ENCODE results near the gene RIPPLY1. TPM values are rescaled to one million over a fixed set of nuclear protein-coding genes. Genes with fewer than 3 reads are reported as not detected.

Gene RIPPLY1
- total RNA-seq, 1 experiment from 2014 or later = not detected

GRCh38 chrX:106927700-106928099, 24.6 kb upstream of the RIPPLY1 start:
- Mint-ChIP-seq H3K36me3 (ENCODE audit: insufficient read depth, unreplicated experiment) (peaks cover 13% of the 10 kb centered on the region), H3K27me3 (ENCODE audit: insufficient read depth, unreplicated experiment) (no peaks in the 10 kb centered on the region), H3K27ac (ENCODE audit: unreplicated experiment) (peak overlapping the region; percentile 22), H3K9me3 (ENCODE audit: unreplicated experiment) (no peaks in the 10 kb centered on the region), H3K4me1 (ENCODE audit: low read depth, unreplicated experiment) (peaks cover 6% of the 10 kb centered on the region), H3K4me3 (ENCODE audit: unreplicated experiment) (no peak overlapping the region)
- no peaks in the 10 kb centered on the region for H3K9me3 ChIP-seq
- H3K27me3 ChIP-seq (replicated peaks; ENCODE audit: control insufficient read depth, insufficient read depth, low read length) = no peaks in the 10 kb centered on the region
- TF ChIP-seq CTCF (IDR thresholded peaks at IDR 0.05; ENCODE audit: insufficient read depth in 1 of 2, low read depth in 1 of 2, low read length in 1 of 2, severe bottlenecking in 1 of 2, unreplicated experiment in 1 of 2) = no peak
- intact Hi-C loops (cut with micrococcal nuclease; ENCODE audit: unreplicated experiment) = no loop called here
- CTCF ChIA-PET = interaction anchor here (0.6 to 0.8 kb wide), 3 partner anchors 29 to 838 kb away, joined by 3 to 10 read pairs (median 4); no protein-coding TSS in a partner anchor
- H3K4me1 ChIP-seq = peaks cover 45% of the 10 kb centered on the region
- BruUV-seq (replicated peaks) = no TSS peak
- no peak overlapping the region for H3K4me3 ChIP-seq (ENCODE audit: low read depth, low read length)
- POLR2A ChIA-PET = no interaction called here
- no peaks in the 10 kb centered on the region for H3K36me3 ChIP-seq (ENCODE audit: control insufficient read depth, insufficient read depth, low read length)
- DNase-seq = no peak

GRCh38 chrX:106927023-106927422, 23.9 kb upstream of the RIPPLY1 start:
- POLR2A ChIA-PET = no interaction called here
- no peaks in the 10 kb centered on the region for H3K9me3 ChIP-seq
- no peaks in the 10 kb centered on the region for H3K27me3 Mint-ChIP-seq (ENCODE audit: insufficient read depth, unreplicated experiment)
- DNase-seq = no peak
- H3K36me3 ChIP-seq (ENCODE audit: control insufficient read depth, insufficient read depth, low read length) = no peaks in the 10 kb centered on the region
- CTCF ChIA-PET = no interaction called here
- no peaks in the 10 kb centered on the region for H3K9me3 Mint-ChIP-seq (ENCODE audit: unreplicated experiment)
- no peak for TF ChIP-seq CTCF (IDR thresholded peaks at IDR 0.05; ENCODE audit: insufficient read depth in 1 of 2, low read depth in 1 of 2, low read length in 1 of 2, severe bottlenecking in 1 of 2, unreplicated experiment in 1 of 2)
- H3K27ac Mint-ChIP-seq (ENCODE audit: unreplicated experiment) = peak overlapping the region; percentile 22
- H3K4me3 ChIP-seq (ENCODE audit: low read depth, low read length) = no peak overlapping the region
- H3K4me1 Mint-ChIP-seq (ENCODE audit: low read depth, unreplicated experiment) = no peaks in the 10 kb centered on the region
- H3K27me3 ChIP-seq (replicated peaks; ENCODE audit: control insufficient read depth, insufficient read depth, low read length) = no peaks in the 10 kb centered on the region
- no peak overlapping the region for H3K4me3 Mint-ChIP-seq (ENCODE audit: unreplicated experiment)
- H3K36me3 Mint-ChIP-seq (ENCODE audit: insufficient read depth, unreplicated experiment) = peaks cover 7% of the 10 kb centered on the region
- peaks cover 38% of the 10 kb centered on the region for H3K4me1 ChIP-seq
- no TSS peak for BruUV-seq (replicated peaks)
- intact Hi-C loops (cut with micrococcal nuclease; ENCODE audit: unreplicated experiment) = no loop called here

- H3K27ac Mint-ChIP-seq (ENCODE audit: unreplicated experiment) = no peak overlapping the region
- no peak for TF ChIP-seq CTCF (IDR thresholded peaks at IDR 0.05; ENCODE audit: insufficient read depth in 1 of 2, low read depth in 1 of 2, low read length in 1 of 2, severe bottlenecking in 1 of 2, unreplicated experiment in 1 of 2)
- peaks cover 12% of the 10 kb centered on the region; the same call in 1 of the 2 replicates for H3K4me1 ChIP-seq
- peaks cover 9% of the 10 kb centered on the region for H3K4me1 Mint-ChIP-seq (ENCODE audit: low read depth, unreplicated experiment)
- H3K4me3 ChIP-seq (ENCODE audit: low read depth, low read length) = no peak overlapping the region
- no peaks in the 10 kb centered on the region for H3K36me3 Mint-ChIP-seq (ENCODE audit: insufficient read depth, unreplicated experiment)
- H3K27me3 Mint-ChIP-seq (ENCODE audit: insufficient read depth, unreplicated experiment) = no peaks in the 10 kb centered on the region
- intact Hi-C loops (cut with micrococcal nuclease; ENCODE audit: unreplicated experiment) = no loop called here
- CTCF ChIA-PET = no interaction called here
- H3K9me3 Mint-ChIP-seq (ENCODE audit: unreplicated experiment) = no peaks in the 10 kb centered on the region
- DNase-seq = no peak
- BruUV-seq (replicated peaks) = no TSS peak
- no peaks in the 10 kb centered on the region for H3K27me3 ChIP-seq (replicated peaks; ENCODE audit: control insufficient read depth, insufficient read depth, low read length)
- H3K4me3 Mint-ChIP-seq (ENCODE audit: unreplicated experiment) = no peak overlapping the region
- H3K36me3 ChIP-seq (ENCODE audit: control insufficient read depth, insufficient read depth, low read length) = no peaks in the 10 kb centered on the region
- H3K9me3 ChIP-seq = no peaks in the 10 kb centered on the region
- POLR2A ChIA-PET = no interaction called here
These were observed 18.5 kb upstream of the RIPPLY1 start for GRCh38 chrX:106921637-106922036.
